Mucosa of descending colon (tissue), 3 donors: ENCODE measurements around the gene PCBP3. TPM values are rescaled to one million over a fixed set of nuclear protein-coding genes. Genes with fewer than 3 reads are reported as not detected.

ENCODE experiments used
- ATAC-seq: fragments of 200-7000 bp; cut with Tn5 transposase; one replicate; pipeline ENCODE4 v1.9.1; 2020; ENCODE audit warnings: mild to moderate bottlenecking, moderate library complexity
- DNase-seq, 3 donors: peaks; one replicate each; pipeline ENCODE4 v3.0.0-alpha.2; 2020
- H3K36me3 ChIP-seq: fragments of 200-600 bp; one replicate; pipeline ENCODE4 v1.8.0; 2021; ENCODE audit warnings: low read depth, mild to moderate bottlenecking
- H3K4me1 ChIP-seq: fragments of 200-600 bp; one replicate; pipeline ENCODE4 v1.8.0; 2021; ENCODE audit warnings: low read depth, mild to moderate bottlenecking
- H3K4me3 ChIP-seq: fragments of 200-600 bp; one replicate; pipeline ENCODE4 v1.8.0; 2021; ENCODE audit warnings: mild to moderate bottlenecking
- H3K9me3 ChIP-seq: fragments of 200-600 bp; one replicate; pipeline ENCODE4 v1.8.0; 2021; ENCODE audit warnings: mild to moderate bottlenecking
- intact Hi-C, 2 donors: fragments of 100-400 bp; cut with DNase I in 1 of 2; cut with micrococcal nuclease in 1 of 2; formaldehyde crosslinking; loops; one replicate each; pipeline versions ENCODE4 v1.11.0 to v1.11.1; 2022; cut with DNase I, micrococcal nuclease
- total RNA-seq, 3 donors: library from RNA; stranded (reverse); fragmentation: NEBNext Ultra II Directional in 2 of 3; extraction: Animal tissue kit (Norgen Biotek cat#: 25700) in 2 of 3; gene quantifications; one replicate each; pipeline versions ENCODE4 v1.2.1 to v1.2.4, GENCODE V29; 2021 to 2023
- TF ChIP-seq, protein P1 (sequence below): fragments of 200-600 bp; IDR thresholded peaks from one replicate; pipeline ENCODE4 v1.8.0; 2022; ENCODE audit warnings: antibody characterized with exemption, mild to moderate bottlenecking
- donor health status: DM: no; HTN: no; CAD: no; lungs with moderate emphysema.
- donor health status: DM: no; HTN: no; CAD: no.
- donor health status: DM: no; HTN: yes; CAD: no.

The PCBP3 gene
- total RNA-seq, 3 donors from 2014 or later = 4.5 to 18.4 (median 7.6) TPM

- ATAC-seq = no peak
- H3K4me1 ChIP-seq = no peaks in the 10 kb centered on the region
- H3K9me3 ChIP-seq = no peaks in the 10 kb centered on the region
- intact Hi-C loops = no loop called here
- no peaks in the 10 kb centered on the region for H3K36me3 ChIP-seq
- TF ChIP-seq, protein P1, sequence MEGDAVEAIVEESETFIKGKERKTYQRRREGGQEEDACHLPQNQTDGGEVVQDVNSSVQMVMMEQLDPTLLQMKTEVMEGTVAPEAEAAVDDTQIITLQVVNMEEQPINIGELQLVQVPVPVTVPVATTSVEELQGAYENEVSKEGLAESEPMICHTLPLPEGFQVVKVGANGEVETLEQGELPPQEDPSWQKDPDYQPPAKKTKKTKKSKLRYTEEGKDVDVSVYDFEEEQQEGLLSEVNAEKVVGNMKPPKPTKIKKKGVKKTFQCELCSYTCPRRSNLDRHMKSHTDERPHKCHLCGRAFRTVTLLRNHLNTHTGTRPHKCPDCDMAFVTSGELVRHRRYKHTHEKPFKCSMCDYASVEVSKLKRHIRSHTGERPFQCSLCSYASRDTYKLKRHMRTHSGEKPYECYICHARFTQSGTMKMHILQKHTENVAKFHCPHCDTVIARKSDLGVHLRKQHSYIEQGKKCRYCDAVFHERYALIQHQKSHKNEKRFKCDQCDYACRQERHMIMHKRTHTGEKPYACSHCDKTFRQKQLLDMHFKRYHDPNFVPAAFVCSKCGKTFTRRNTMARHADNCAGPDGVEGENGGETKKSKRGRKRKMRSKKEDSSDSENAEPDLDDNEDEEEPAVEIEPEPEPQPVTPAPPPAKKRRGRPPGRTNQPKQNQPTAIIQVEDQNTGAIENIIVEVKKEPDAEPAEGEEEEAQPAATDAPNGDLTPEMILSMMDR = no peak
- no peak overlapping the region for H3K4me3 ChIP-seq
- DNase-seq = no peak
Observed at GRCh38 chr21:45863267-45863666, 219.7 kb downstream of the PCBP3 start.

- DNase-seq = no peak
- no peaks in the 10 kb centered on the region for H3K9me3 ChIP-seq
- ATAC-seq = no peak
- H3K36me3 ChIP-seq = no peaks in the 10 kb centered on the region
- intact Hi-C loops = no loop called here
- H3K4me3 ChIP-seq = no peak overlapping the region
- no peaks in the 10 kb centered on the region for H3K4me1 ChIP-seq
- TF ChIP-seq, protein P1 = no peak
Observed at GRCh38 chr21:45863751-45864150, 220.2 kb downstream of the PCBP3 start.

GRCh38 chr21:45864436-45864835 is 220.9 kb downstream of the PCBP3 start:
- no peaks in the 10 kb centered on the region for H3K4me1 ChIP-seq
- H3K36me3 ChIP-seq = no peaks in the 10 kb centered on the region
- intact Hi-C loops = no loop called here
- no peaks in the 10 kb centered on the region for H3K9me3 ChIP-seq
- H3K4me3 ChIP-seq = no peak overlapping the region
- ATAC-seq (no peak), DNase-seq (no peak)
- TF ChIP-seq, protein P1 = no peak

GRCh38 chr21:45865106-45865835 is 221.7 kb downstream of the PCBP3 start:
- ATAC-seq (no peak), DNase-seq (no peak)
- TF ChIP-seq, protein P1 = no peak
- intact Hi-C loops = no loop called here
- Histone ChIP-seq H3K9me3 (no peaks in the 10 kb centered on the region), H3K4me3 (no peak overlapping the region), H3K4me1 (no peaks in the 10 kb centered on the region), H3K36me3 (no peaks in the 10 kb centered on the region)

DNA sequence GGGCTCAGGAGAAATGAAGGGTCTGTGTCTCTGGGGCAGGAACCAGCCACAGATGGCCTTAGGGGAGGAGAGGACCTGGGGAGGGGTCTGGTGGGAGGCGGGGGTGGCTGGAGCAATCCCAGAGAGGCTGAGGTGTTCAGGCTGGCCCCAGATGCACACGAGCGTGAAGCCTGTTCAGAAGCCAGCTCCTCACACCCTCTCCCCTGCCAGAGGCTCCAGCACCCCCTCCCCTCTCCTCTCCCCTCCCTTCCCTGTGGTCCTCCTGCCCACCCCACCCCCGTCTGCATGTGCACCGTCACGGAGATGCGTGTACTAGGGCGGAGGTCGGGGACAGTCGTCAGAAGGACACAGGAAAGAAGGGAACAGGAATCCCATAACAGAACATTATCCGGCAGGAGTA is 223.0 kb downstream of the PCBP3 start:
- intact Hi-C loops = no loop called here
- no peak for ATAC-seq
- Histone ChIP-seq H3K9me3 (no peaks in the 10 kb centered on the region), H3K4me3 (no peak overlapping the region), H3K36me3 (no peaks in the 10 kb centered on the region), H3K4me1 (no peaks in the 10 kb centered on the region)
- TF ChIP-seq, protein P1 = no peak
- DNase-seq = no peak
